ENCODE data around the gene RPS21. TPM values are rescaled to one million over a fixed set of nuclear protein-coding genes. Genes with fewer than 3 reads are reported as not detected.
A peak's percentile ranks its signal among the peaks of the same experiment; 100 is the strongest.

Gene RPS21
- total RNA-seq, 1 experiment from 2014 or later = 4,496 TPM

DNA sequence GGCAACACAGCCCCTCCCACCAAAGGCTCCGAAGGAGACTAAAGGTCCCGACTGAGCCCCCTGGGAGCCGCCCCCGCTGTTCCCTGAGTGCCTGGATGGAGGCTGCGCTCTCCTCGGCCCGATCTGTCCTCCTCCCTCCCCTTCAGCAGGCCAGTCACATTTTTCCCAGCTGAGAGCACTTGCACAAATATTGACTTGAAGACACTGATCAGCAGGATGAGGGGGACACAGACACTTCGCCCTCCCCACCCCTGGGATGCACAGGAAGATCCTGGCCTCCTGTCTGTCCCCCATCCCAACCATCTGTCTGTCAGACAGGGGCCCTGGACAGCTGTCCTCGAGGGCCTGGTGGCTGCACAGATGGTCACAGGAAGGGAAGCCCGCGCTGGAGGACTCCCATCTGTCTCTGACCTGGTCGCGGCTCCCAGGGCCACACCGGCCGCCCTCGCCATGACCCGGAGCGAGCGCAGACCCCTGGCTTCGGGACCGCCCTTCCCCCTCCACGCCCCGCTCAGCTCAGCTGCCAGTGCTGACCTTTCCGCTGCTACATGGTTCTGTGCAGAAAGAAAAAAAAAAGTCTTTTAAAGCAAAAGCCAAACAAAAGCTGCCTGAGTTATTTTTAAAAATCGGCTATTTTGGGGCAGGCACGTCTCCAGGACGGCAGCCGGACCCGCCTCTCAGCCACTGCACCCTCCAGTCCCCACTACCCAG, 30.9 kb upstream of the RPS21 start:
- CTCF ChIA-PET = interaction anchor here (0.6 to 3.3 kb wide), 3 partner anchors 10 to 221 kb away, joined by 3 to 11 read pairs (median 3); no protein-coding TSS in a partner anchor
- peak overlapping the region; percentile 80 for H3K27ac Mint-ChIP-seq (ENCODE audit: unreplicated experiment)
- DNase-seq = no peak

DNA sequence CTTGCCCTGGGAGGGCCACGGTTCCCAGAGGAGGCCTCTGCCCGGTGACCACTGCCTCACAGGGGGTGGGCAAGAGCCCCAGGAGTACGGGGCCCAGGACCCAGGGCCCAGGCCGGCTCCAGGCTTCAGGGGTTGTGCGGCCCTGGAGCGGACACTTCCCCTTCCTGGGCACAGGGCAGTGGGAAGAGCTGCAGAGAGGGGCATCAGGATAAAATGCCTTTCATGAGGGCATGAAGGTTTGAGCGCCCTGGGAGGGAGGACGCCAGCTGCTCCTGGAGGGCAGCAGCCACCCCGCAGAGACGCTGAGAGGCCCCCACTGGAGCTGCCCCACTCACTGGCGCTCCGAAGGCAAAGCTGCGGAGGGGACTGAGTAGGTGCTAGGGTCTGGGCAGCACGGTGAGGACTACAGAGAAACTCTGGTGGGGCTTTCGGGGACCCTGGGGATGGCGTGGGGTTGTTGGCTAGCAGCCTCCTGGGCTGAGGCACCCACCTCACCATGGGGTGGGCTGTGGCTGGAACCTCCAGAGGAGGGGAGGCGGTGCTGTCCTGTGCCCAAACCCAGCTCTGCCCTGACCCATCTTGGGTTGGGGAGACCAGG, 30.2 kb upstream of the RPS21 start:
- no TSS peak for BruUV-seq (replicated peaks)
- no peak for DNase-seq
- no peaks in the 10 kb centered on the region for H3K9me3 ChIP-seq
- no peak overlapping the region for H3K4me3 ChIP-seq (ENCODE audit: low read depth, low read length)
- Mint-ChIP-seq H3K4me1 (ENCODE audit: low read depth, unreplicated experiment) (peaks cover 14% of the 10 kb centered on the region), H3K27me3 (ENCODE audit: insufficient read depth, unreplicated experiment) (no peaks in the 10 kb centered on the region), H3K27ac (ENCODE audit: unreplicated experiment) (peak overlapping the region; percentile 80), H3K9me3 (ENCODE audit: unreplicated experiment) (no peaks in the 10 kb centered on the region), H3K4me3 (ENCODE audit: unreplicated experiment) (peak overlapping the region; percentile 38), H3K36me3 (ENCODE audit: insufficient read depth, unreplicated experiment) (peaks cover 99% of the 10 kb centered on the region)
- intact Hi-C loops (cut with micrococcal nuclease; ENCODE audit: unreplicated experiment) = no loop called here
- peaks cover 76% of the 10 kb centered on the region for H3K4me1 ChIP-seq
- no peaks in the 10 kb centered on the region for H3K27me3 ChIP-seq (replicated peaks; ENCODE audit: control insufficient read depth, insufficient read depth, low read length)
- ChIA-PET POLR2A (interaction anchor here (0.7 to 0.8 kb wide), 2 partner anchors 11 to 41 kb away, joined by 3 read pairs; partner anchors contain the start of gene LAMA5), CTCF (interaction anchor here (0.6 to 3.3 kb wide), 2 partner anchors 26 to 220 kb away, joined by 3 to 11 read pairs; no protein-coding TSS in a partner anchor)
- H3K36me3 ChIP-seq (ENCODE audit: control insufficient read depth, insufficient read depth, low read length) = peaks cover 33% of the 10 kb centered on the region
- TF ChIP-seq, protein P1, sequence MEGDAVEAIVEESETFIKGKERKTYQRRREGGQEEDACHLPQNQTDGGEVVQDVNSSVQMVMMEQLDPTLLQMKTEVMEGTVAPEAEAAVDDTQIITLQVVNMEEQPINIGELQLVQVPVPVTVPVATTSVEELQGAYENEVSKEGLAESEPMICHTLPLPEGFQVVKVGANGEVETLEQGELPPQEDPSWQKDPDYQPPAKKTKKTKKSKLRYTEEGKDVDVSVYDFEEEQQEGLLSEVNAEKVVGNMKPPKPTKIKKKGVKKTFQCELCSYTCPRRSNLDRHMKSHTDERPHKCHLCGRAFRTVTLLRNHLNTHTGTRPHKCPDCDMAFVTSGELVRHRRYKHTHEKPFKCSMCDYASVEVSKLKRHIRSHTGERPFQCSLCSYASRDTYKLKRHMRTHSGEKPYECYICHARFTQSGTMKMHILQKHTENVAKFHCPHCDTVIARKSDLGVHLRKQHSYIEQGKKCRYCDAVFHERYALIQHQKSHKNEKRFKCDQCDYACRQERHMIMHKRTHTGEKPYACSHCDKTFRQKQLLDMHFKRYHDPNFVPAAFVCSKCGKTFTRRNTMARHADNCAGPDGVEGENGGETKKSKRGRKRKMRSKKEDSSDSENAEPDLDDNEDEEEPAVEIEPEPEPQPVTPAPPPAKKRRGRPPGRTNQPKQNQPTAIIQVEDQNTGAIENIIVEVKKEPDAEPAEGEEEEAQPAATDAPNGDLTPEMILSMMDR (IDR thresholded peaks at IDR 0.05; ENCODE audit: insufficient read depth in 1 of 2, low read depth in 1 of 2, low read length in 1 of 2, severe bottlenecking in 1 of 2, unreplicated experiment in 1 of 2) = no peak

More for the DNA sequence above, 30.9 kb upstream of the RPS21 start:
- Mint-ChIP-seq H3K4me3 (ENCODE audit: unreplicated experiment) (peak overlapping the region; percentile 38), H3K27me3 (ENCODE audit: insufficient read depth, unreplicated experiment) (no peaks in the 10 kb centered on the region), H3K36me3 (ENCODE audit: insufficient read depth, unreplicated experiment) (peaks cover 99% of the 10 kb centered on the region), H3K9me3 (ENCODE audit: unreplicated experiment) (no peaks in the 10 kb centered on the region), H3K4me1 (ENCODE audit: low read depth, unreplicated experiment) (peaks cover 12% of the 10 kb centered on the region)
- no peaks in the 10 kb centered on the region for H3K27me3 ChIP-seq (replicated peaks; ENCODE audit: control insufficient read depth, insufficient read depth, low read length)
- BruUV-seq (replicated peaks) = no TSS peak
- peaks cover 31% of the 10 kb centered on the region for H3K36me3 ChIP-seq (ENCODE audit: control insufficient read depth, insufficient read depth, low read length)
- TF ChIP-seq, protein P1 (IDR thresholded peaks at IDR 0.05; ENCODE audit: insufficient read depth in 1 of 2, low read depth in 1 of 2, low read length in 1 of 2, severe bottlenecking in 1 of 2, unreplicated experiment in 1 of 2) = no peak
- intact Hi-C loops (cut with micrococcal nuclease; ENCODE audit: unreplicated experiment) = no loop called here
- H3K9me3 ChIP-seq = no peaks in the 10 kb centered on the region
- H3K4me3 ChIP-seq (ENCODE audit: low read depth, low read length) = no peak overlapping the region
- H3K4me1 ChIP-seq = peaks cover 76% of the 10 kb centered on the region
- POLR2A ChIA-PET = interaction anchor here (0.7 to 0.8 kb wide), 3 partner anchors 11 to 40 kb away, joined by 3 read pairs; partner anchors contain the start of gene LAMA5

DNA sequence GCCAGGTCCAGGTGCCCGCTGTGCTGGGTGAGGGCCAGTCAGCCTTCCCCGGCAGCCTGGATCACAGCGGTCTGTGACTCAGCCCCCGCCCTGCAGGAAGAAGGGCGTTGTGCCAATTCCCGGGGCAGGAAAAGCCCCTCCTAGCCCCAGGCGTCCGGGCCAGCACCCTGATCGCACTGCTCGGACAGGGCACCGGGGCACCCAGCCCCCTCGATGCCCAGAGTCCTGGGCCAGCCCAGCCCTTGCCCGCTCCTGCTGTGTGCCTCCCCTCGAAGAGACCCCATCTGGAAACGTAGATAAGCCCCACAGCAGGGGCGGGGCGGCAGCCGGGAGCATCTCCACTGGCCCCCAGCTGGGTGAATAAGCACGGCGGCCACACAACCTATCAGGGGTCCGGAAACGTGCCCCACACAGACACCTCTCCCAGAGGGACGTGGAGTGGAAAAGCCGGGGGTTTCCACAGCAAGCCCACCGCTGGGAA, 29.7 kb upstream of the RPS21 start:
- TF ChIP-seq, protein P1 (IDR thresholded peaks at IDR 0.05; ENCODE audit: insufficient read depth in 1 of 2, low read depth in 1 of 2, low read length in 1 of 2, severe bottlenecking in 1 of 2, unreplicated experiment in 1 of 2) = no peak
- Mint-ChIP-seq H3K36me3 (ENCODE audit: insufficient read depth, unreplicated experiment) (peaks cover 99% of the 10 kb centered on the region), H3K27me3 (ENCODE audit: insufficient read depth, unreplicated experiment) (no peaks in the 10 kb centered on the region), H3K9me3 (ENCODE audit: unreplicated experiment) (no peaks in the 10 kb centered on the region), H3K4me3 (ENCODE audit: unreplicated experiment) (no peak overlapping the region), H3K4me1 (ENCODE audit: low read depth, unreplicated experiment) (peaks cover 19% of the 10 kb centered on the region), H3K27ac (ENCODE audit: unreplicated experiment) (peak overlapping the region; percentile 85)
- no TSS peak for BruUV-seq (replicated peaks)
- no peaks in the 10 kb centered on the region for H3K9me3 ChIP-seq
- H3K4me3 ChIP-seq (ENCODE audit: low read depth, low read length) = no peak overlapping the region
- POLR2A ChIA-PET = no interaction called here
- CTCF ChIA-PET = interaction anchor here (3.3 kb wide), 1 partner anchor 25 kb away, joined by 11 read pairs; no protein-coding TSS in a partner anchor
- no peak for DNase-seq
- H3K36me3 ChIP-seq (ENCODE audit: control insufficient read depth, insufficient read depth, low read length) = peaks cover 31% of the 10 kb centered on the region
- intact Hi-C loops (cut with micrococcal nuclease; ENCODE audit: unreplicated experiment) = no loop called here
- H3K27me3 ChIP-seq (replicated peaks; ENCODE audit: control insufficient read depth, insufficient read depth, low read length) = no peaks in the 10 kb centered on the region
- H3K4me1 ChIP-seq = peaks cover 80% of the 10 kb centered on the region

All from Caco-2 (cell line).